ENCODE results near the gene ERI3. TPM values are rescaled to one million over a fixed set of nuclear protein-coding genes. Genes with fewer than 3 reads are reported as not detected.

The ERI3 gene, protein sequence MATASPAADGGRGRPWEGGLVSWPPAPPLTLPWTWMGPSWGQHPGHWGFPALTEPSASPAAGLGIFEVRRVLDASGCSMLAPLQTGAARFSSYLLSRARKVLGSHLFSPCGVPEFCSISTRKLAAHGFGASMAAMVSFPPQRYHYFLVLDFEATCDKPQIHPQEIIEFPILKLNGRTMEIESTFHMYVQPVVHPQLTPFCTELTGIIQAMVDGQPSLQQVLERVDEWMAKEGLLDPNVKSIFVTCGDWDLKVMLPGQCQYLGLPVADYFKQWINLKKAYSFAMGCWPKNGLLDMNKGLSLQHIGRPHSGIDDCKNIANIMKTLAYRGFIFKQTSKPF
- 60.4 TPM for total RNA-seq
- polyA plus RNA-seq (ENCODE audit: insufficient read depth, low read depth, low replicate concordance): 126 TPM
- long read RNA-seq, donor 1, transcript ERI3-201 (9 exons, 1,684 nt): major isoform, 10 of 22 reads
- long read RNA-seq, donor 1, partial matches to known transcripts: 12 of 22 reads
- long read RNA-seq, donor 1, other reads (novel, unspliced or antisense): 0 of 22 reads
- long read RNA-seq, donor 2, transcript ERI3-201 (9 exons, 1,684 nt): major isoform, 14 of 42 reads
- long read RNA-seq, donor 2, partial matches to known transcripts: 23 of 42 reads
- long read RNA-seq, donor 2, other reads (novel, unspliced or antisense): 5 of 42 reads
- long read RNA-seq, donor 3, transcript ERI3-201 (9 exons, 1,684 nt): major isoform, 11 of 37 reads
- long read RNA-seq, donor 3, partial matches to known transcripts: 20 of 37 reads
- long read RNA-seq, donor 3, other reads (novel, unspliced or antisense): 6 of 37 reads
- long read RNA-seq, donor 4, transcript ERI3-201 (9 exons, 1,684 nt): major isoform, 13 of 24 reads
- long read RNA-seq, donor 4, partial matches to known transcripts: 6 of 24 reads
- long read RNA-seq, donor 4, other reads (novel, unspliced or antisense): 5 of 24 reads
- long read RNA-seq, donor 5: 0 reads
- long read RNA-seq, donor 6, transcript ERI3-201 (9 exons, 1,684 nt): major isoform, 17 of 32 reads
- long read RNA-seq, donor 6, partial matches to known transcripts: 15 of 32 reads
- long read RNA-seq, donor 6, other reads (novel, unspliced or antisense): 0 of 32 reads
- long read RNA-seq, donor 7, transcript ERI3-201 (9 exons, 1,684 nt): major isoform, 24 of 82 reads
- long read RNA-seq, donor 7, partial matches to known transcripts: 17 of 82 reads
- long read RNA-seq, donor 7, other reads (novel, unspliced or antisense): 41 of 82 reads
- long read RNA-seq, donor 8, transcript ERI3-201 (9 exons, 1,684 nt): major isoform, 13 of 21 reads
- long read RNA-seq, donor 8, partial matches to known transcripts: 8 of 21 reads
- long read RNA-seq, donor 8, other reads (novel, unspliced or antisense): 0 of 21 reads
- long read RNA-seq, donor 9, transcript ERI3-201 (9 exons, 1,684 nt): major isoform, 7 of 12 reads
- long read RNA-seq, donor 9, partial matches to known transcripts: 5 of 12 reads
- long read RNA-seq, donor 9, other reads (novel, unspliced or antisense): 0 of 12 reads
- long read RNA-seq, donor 10, transcript ERI3-201 (9 exons, 1,684 nt): major isoform, 7 of 14 reads
- long read RNA-seq, donor 10, partial matches to known transcripts: 7 of 14 reads
- long read RNA-seq, donor 10, other reads (novel, unspliced or antisense): 0 of 14 reads

DNA sequence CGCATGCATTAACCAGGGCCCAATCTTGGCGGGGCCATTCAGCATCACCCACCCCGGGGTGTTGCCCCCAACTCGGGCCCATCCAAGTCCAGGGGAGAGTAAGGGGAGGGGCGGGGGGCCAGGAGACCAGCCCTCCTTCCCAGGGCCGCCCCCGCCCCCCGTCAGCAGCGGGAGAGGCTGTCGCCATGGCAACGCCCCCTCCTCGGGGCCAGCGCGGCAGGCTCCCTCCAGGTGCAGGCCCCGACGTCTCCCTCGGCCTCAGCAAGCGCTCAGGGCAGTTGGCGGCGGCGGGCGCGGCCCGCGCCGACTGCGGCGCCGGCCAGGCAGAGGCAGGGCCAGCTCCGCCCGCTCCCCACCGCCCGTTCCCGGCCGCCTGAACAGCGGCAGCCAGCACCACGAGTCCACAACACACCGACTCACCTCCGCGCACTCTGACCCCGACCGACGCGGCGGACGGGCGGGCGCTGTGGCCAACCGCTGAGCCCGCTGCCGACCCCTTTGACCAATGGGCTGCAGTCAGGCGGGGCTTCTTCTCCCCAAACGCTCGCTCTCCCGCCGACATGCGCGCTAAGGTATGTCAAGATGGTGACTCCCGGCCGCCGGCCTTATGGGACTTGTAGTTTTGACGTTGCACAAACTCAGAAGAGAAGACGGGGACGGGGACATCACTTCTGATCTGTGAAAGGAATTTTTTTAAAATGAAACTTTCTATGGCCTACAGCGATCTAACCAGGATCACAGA lies at the start of gene ERI3:
Gene ERI3 (minus strand): TSS at position 418 of the 742 bp plus-strand sequence. CDS start 231 bp downstream, at position 187.
- FAIRE-seq (peak; percentile 91), DNase-seq (peak; percentile 97 to 99 (median 98))
- Histone ChIP-seq H3K4me3 (ENCODE audit: low read length in 3 of 3) (peak within 1 kb of the TSS; percentile 66 to 83 (median 72)), H3K36me3 (ENCODE audit: control insufficient read depth in 2 of 3, insufficient read depth in 3 of 3, low read length in 3 of 3) (no peaks in the 10 kb centered on the region), H3K27ac (ENCODE audit: low read depth in 2 of 2, low read length in 2 of 2) (peak within 1 kb of the TSS in 1 of 2 donors; percentile 50), H3K4me1 (ENCODE audit: control insufficient read depth in 2 of 3, insufficient read depth in 2 of 3, low read depth in 1 of 3, low read length in 3 of 3) (peaks cover 0 to 11% (median 4%) of the 10 kb centered on the region in 3 donors), H3K9me3 (ENCODE audit: control insufficient read depth in 2 of 3, insufficient read depth in 1 of 3, low read length in 3 of 3) (no peaks in the 10 kb centered on the region), H3K9ac (ENCODE audit: low read length in 3 of 3) (peak within 1 kb of the TSS in 2 of 3 donors; percentile 34 to 57), H3K27me3 (ENCODE audit: control insufficient read depth, insufficient read depth, low read length) (no peaks in the 10 kb centered on the region)
- TF ChIP-seq CTCF (IDR thresholded peaks at IDR 0.05; ENCODE audit: borderline replicate concordance, extremely low read depth, insufficient read depth): no peak
- intact Hi-C loops (cut with DNase I): no loop called here

DNA sequence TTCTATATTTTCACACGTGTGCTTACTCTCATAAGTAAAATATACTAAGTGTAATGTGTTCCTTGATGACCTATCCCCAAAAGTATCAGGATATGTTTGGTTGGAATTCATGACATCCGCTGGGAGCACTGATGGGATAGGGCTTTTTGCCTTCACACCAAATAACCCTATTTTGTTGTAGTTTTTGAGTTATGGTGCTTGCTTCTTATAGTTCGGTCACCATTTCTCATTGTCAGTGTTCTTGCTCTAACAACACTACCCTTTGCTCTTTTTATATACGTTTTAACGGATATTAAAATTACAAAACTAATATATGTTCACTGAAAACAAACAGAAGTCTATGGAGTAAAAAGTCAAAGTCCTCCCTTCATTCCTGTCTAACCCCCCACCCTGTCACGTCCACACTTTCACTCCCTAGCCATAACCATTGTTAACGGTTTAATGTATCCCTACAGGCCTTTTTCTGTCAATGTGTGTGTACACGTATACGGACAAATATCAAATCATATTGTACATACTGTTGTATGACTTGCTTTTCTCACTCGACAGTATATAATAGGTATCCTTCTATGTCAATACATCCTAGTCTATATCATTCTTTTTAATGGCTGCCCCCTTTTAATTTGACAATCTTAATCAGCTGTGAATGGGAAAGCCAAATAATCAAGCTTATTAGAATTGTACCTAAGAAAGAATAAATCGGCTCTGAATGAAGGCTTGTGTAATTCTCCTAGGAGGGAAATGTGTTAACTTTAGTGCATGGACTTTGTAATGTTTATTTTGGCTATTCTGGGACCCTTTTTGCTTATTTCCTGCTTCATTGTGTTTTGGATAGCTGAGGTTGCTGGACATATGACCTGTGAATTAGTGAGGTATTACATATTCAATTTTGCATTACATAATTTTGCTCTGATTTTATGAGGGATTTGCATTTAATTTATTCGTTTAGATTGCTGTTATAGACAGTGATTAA lies 46.5 kb upstream of the ERI3 start:
- H3K27ac ChIP-seq (ENCODE audit: low read depth in 2 of 2, low read length in 2 of 2): no peak overlapping the region
- intact Hi-C loops (cut with DNase I): no loop called here
- TF ChIP-seq CTCF (IDR thresholded peaks at IDR 0.05; ENCODE audit: borderline replicate concordance, extremely low read depth, insufficient read depth): no peak

More for the DNA sequence above, 46.5 kb upstream of the ERI3 start:
- FAIRE-seq (no peak), DNase-seq (no peak)
- Histone ChIP-seq H3K27me3 (ENCODE audit: control insufficient read depth, insufficient read depth, low read length) (peaks cover 40% of the 10 kb centered on the region), H3K9me3 (ENCODE audit: control insufficient read depth in 2 of 3, insufficient read depth in 1 of 3, low read length in 3 of 3) (no peaks in the 10 kb centered on the region), H3K9ac (ENCODE audit: low read length in 3 of 3) (no peak overlapping the region), H3K36me3 (ENCODE audit: control insufficient read depth in 2 of 3, insufficient read depth in 3 of 3, low read length in 3 of 3) (no peaks in the 10 kb centered on the region), H3K4me1 (ENCODE audit: control insufficient read depth in 2 of 3, insufficient read depth in 2 of 3, low read depth in 1 of 3, low read length in 3 of 3) (peaks cover 0 to 11% (median 0%) of the 10 kb centered on the region in 3 donors), H3K4me3 (ENCODE audit: low read length in 3 of 3) (no peak overlapping the region)

Measured in kidney (tissue), 22 donors.